ENCODE data around the gene EFCAB7. TPM values are rescaled to one million over a fixed set of nuclear protein-coding genes. Genes with fewer than 3 reads are reported as not detected.

Gene EFCAB7
- polyA plus RNA-seq, 1 donor (not counting 4 experiments of a cell fraction or from before 2014, with no cell fraction given) = 4.9 TPM

DNA sequence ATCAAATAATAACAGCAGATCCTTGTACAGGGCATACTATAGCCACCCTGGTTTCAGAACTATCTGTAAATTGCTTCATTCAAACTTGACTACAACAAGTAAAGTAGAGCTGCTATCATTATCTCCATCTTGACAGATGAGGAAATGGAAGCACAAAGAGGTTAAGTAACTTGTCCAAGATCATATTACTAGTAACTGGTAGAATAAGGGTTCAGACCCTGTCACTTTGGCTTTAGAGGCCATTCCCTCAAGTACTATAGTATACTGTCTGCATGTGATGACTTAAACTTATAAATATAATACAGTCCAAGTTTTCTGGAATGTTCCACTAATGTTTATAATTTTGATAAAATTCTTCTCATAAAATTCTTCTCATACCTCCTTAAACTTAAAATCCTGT, 94.7 kb downstream of the EFCAB7 start:
- Histone ChIP-seq H3K9me1 (ENCODE audit: control insufficient read depth, extremely low read depth, insufficient read depth, low read length) (no peaks in the 10 kb centered on the region), H4K20me1 (ENCODE audit: control insufficient read depth, extremely low read depth, insufficient read depth, low read length) (no peaks in the 10 kb centered on the region), H3K9ac (ENCODE audit: control insufficient read depth, extremely low read depth, insufficient read depth, low read length) (no peak overlapping the region), H3K4me2 (ENCODE audit: control insufficient read depth, extremely low read depth, insufficient read depth, low read depth, low read length) (no peak overlapping the region), H3K27ac (ENCODE audit: control insufficient read depth, insufficient read depth, low read length) (no peak overlapping the region), H3K9me3 (ENCODE audit: control insufficient read depth, low read depth, low read length) (no peaks in the 10 kb centered on the region), H3K36me3 (ENCODE audit: control insufficient read depth in 2 of 2, extremely low read depth in 1 of 2, insufficient read depth in 2 of 2, low read length in 2 of 2) (peaks cover 0 to 1% of the 10 kb centered on the region in 2 experiments), H3K4me3 (ENCODE audit: control insufficient read depth in 2 of 3, extremely low read depth in 1 of 3, insufficient read depth in 2 of 3, low read depth in 1 of 3, low read length in 3 of 3) (no peak overlapping the region), H2AFZ (ENCODE audit: control insufficient read depth, low read length) (no peak overlapping the region), H3K27me3 (ENCODE audit: control insufficient read depth, extremely low read depth, insufficient read depth, low read length) (no peaks in the 10 kb centered on the region), H3K4me1 (ENCODE audit: control insufficient read depth, extremely low read depth, insufficient read depth, low read length) (no peaks in the 10 kb centered on the region), H3K79me2 (ENCODE audit: control insufficient read depth, insufficient read depth, low read length) (no peaks in the 10 kb centered on the region)
- FAIRE-seq (no peak), DNase-seq (ENCODE audit: low read depth, low spot score) (no peak)
- dilution Hi-C loops (cut with MboI; ENCODE audit: extremely low pct_ligation_motif_present, low sequenced_read_pairs) = no loop called here
- TF ChIP-seq, protein P1, sequence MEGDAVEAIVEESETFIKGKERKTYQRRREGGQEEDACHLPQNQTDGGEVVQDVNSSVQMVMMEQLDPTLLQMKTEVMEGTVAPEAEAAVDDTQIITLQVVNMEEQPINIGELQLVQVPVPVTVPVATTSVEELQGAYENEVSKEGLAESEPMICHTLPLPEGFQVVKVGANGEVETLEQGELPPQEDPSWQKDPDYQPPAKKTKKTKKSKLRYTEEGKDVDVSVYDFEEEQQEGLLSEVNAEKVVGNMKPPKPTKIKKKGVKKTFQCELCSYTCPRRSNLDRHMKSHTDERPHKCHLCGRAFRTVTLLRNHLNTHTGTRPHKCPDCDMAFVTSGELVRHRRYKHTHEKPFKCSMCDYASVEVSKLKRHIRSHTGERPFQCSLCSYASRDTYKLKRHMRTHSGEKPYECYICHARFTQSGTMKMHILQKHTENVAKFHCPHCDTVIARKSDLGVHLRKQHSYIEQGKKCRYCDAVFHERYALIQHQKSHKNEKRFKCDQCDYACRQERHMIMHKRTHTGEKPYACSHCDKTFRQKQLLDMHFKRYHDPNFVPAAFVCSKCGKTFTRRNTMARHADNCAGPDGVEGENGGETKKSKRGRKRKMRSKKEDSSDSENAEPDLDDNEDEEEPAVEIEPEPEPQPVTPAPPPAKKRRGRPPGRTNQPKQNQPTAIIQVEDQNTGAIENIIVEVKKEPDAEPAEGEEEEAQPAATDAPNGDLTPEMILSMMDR (optimal IDR thresholded peaks at IDR 0.05 in 1 of 3, IDR thresholded peaks at IDR 0.05 in 1 of 3, conservative IDR thresholded peaks at IDR 0.05 in 1 of 3; ENCODE audit: extremely low read depth in 1 of 3, insufficient read depth in 2 of 3, low read length in 3 of 3) = no peak
- TF ChIP-seq EZH2 (IDR thresholded peaks at IDR 0.05; ENCODE audit: low read length) = no peak

- DNase-seq (ENCODE audit: low read depth, low spot score) (no peak), FAIRE-seq (no peak)
- Histone ChIP-seq H4K20me1 (ENCODE audit: control insufficient read depth, extremely low read depth, insufficient read depth, low read length) (no peaks in the 10 kb centered on the region), H3K4me1 (ENCODE audit: control insufficient read depth, extremely low read depth, insufficient read depth, low read length) (no peaks in the 10 kb centered on the region), H2AFZ (ENCODE audit: control insufficient read depth, low read length) (no peak overlapping the region), H3K9me1 (ENCODE audit: control insufficient read depth, extremely low read depth, insufficient read depth, low read length) (no peaks in the 10 kb centered on the region), H3K79me2 (ENCODE audit: control insufficient read depth, insufficient read depth, low read length) (no peaks in the 10 kb centered on the region), H3K9me3 (ENCODE audit: control insufficient read depth, low read depth, low read length) (no peaks in the 10 kb centered on the region), H3K27me3 (ENCODE audit: control insufficient read depth, extremely low read depth, insufficient read depth, low read length) (no peaks in the 10 kb centered on the region), H3K36me3 (ENCODE audit: control insufficient read depth in 2 of 2, extremely low read depth in 1 of 2, insufficient read depth in 2 of 2, low read length in 2 of 2) (peaks cover 0 to 1% of the 10 kb centered on the region in 2 experiments), H3K4me3 (ENCODE audit: control insufficient read depth in 2 of 3, extremely low read depth in 1 of 3, insufficient read depth in 2 of 3, low read depth in 1 of 3, low read length in 3 of 3) (no peak overlapping the region), H3K27ac (ENCODE audit: control insufficient read depth, insufficient read depth, low read length) (no peak overlapping the region), H3K4me2 (ENCODE audit: control insufficient read depth, extremely low read depth, insufficient read depth, low read depth, low read length) (no peak overlapping the region), H3K9ac (ENCODE audit: control insufficient read depth, extremely low read depth, insufficient read depth, low read length) (no peak overlapping the region)
- dilution Hi-C loops (cut with MboI; ENCODE audit: extremely low pct_ligation_motif_present, low sequenced_read_pairs) = no loop called here
- TF ChIP-seq EZH2 (IDR thresholded peaks at IDR 0.05; ENCODE audit: low read length) = no peak
- TF ChIP-seq, protein P1 (optimal IDR thresholded peaks at IDR 0.05 in 1 of 3, IDR thresholded peaks at IDR 0.05 in 1 of 3, conservative IDR thresholded peaks at IDR 0.05 in 1 of 3; ENCODE audit: extremely low read depth in 1 of 3, insufficient read depth in 2 of 3, low read length in 3 of 3) = no peak
Observed at GRCh38 chr1:63619558-63619957, 96.2 kb downstream of the EFCAB7 start.
